Retinal pigment epithelial cell (primary cell): ENCODE data around the gene MRPS14.

Experiments used
- DNase-seq: peaks from one replicate; pipeline ENCODE4 v3.0.0-alpha.2; 2010; ENCODE audit warnings: low read depth
- H3K4me3 ChIP-seq: 2 replicates; pipeline ENCODE4 v1.5.1; 2011; ENCODE audit warnings: mild to moderate bottlenecking, low read length, control low read depth, moderate library complexity
- CTCF ChIP-seq: conservative IDR thresholded peaks from 2 replicates; pipeline ENCODE4 v1.5.1; 2011; ENCODE audit warnings: low read depth, low read length, control low read depth, inconsistent platforms

MRPS14 gene

GRCh38 chr1:174995916-174996315 lies 27.3 kb downstream of the MRPS14 start:
- TF ChIP-seq CTCF, result no peak
- H3K4me3 ChIP-seq, result no peak overlapping the region
- DNase-seq, result no peak

- H3K4me3 ChIP-seq, result no peak overlapping the region
- no peak for TF ChIP-seq CTCF
- DNase-seq, result no peak
These were observed 28.1 kb downstream of the MRPS14 start for GRCh38 chr1:174995121-174995520.

GRCh38 chr1:174991473-174991872 lies 31.8 kb downstream of the MRPS14 start:
- no peak for DNase-seq
- H3K4me3 ChIP-seq, result no peak overlapping the region
- TF ChIP-seq CTCF, result no peak

GRCh38 chr1:174990382-174990999 lies 32.7 kb downstream of the MRPS14 start:
- TF ChIP-seq CTCF, result no peak
- H3K4me3 ChIP-seq, result peak overlapping the region; percentile 22
- DNase-seq, result no peak

GRCh38 chr1:174989536-174990220 lies 33.5 kb downstream of the MRPS14 start:
- DNase-seq, result no peak
- no peak for TF ChIP-seq CTCF
- no peak overlapping the region for H3K4me3 ChIP-seq

GRCh38 chr1:174988986-174989385 lies 34.2 kb downstream of the MRPS14 start:
- TF ChIP-seq CTCF, result no peak
- H3K4me3 ChIP-seq, result no peak overlapping the region
- no peak for DNase-seq

GRCh38 chr1:174988539-174988938 lies 34.7 kb downstream of the MRPS14 start:
- H3K4me3 ChIP-seq, result no peak overlapping the region

More at GRCh38 chr1:174988539-174988938, 34.7 kb downstream of the MRPS14 start:
- TF ChIP-seq CTCF, result no peak
- no peak for DNase-seq
